HCT116 (cell line): ENCODE results near the gene ANKRD63. TPM values are rescaled to one million over a fixed set of nuclear protein-coding genes. Genes with fewer than 3 reads are reported as not detected.

ENCODE experiments used
- ATAC-seq: fragments of 200-7000 bp; cut with Tn5 transposase; 2 replicates; pipeline ENCODE4 v1.9.1; 2020; ENCODE audit warnings: mild to moderate bottlenecking, moderate library complexity
- BruUV-seq: library from RNA; stranded (reverse); fragments of 400-500 nt; replicated peaks from 2 replicates; lab custom pipeline; 2021; lab: Mats Ljungman, UMichigan
- CTCF ChIA-PET: fragments of 300-600 bp; sonication (Branson Sonifier 250); formaldehyde crosslinking; loops from one replicate; lab custom pipeline; 2021; ENCODE audit warnings: antibody characterized with exemption; lab: Charles Lee
- POLR2A ChIA-PET: fragments of 300-600, 350-600 bp; sonication (Branson Sonifier 250); formaldehyde crosslinking; loops from one replicate; lab custom pipeline; 2021; ENCODE audit warnings: antibody characterized with exemption; lab: Charles Lee
- RAD21 ChIA-PET, 2 experiments: fragments of 300-600 bp; sonication (Branson Sonifier 250); formaldehyde crosslinking; loops; one replicate each; lab custom pipeline; 2023; ENCODE audit warnings: low total read pairs in 2 of 2; ENCODE audit not compliant: uncharacterized antibody in 2 of 2, unreplicated experiment in 2 of 2, low non-redundant PET in 1 of 2; lab: Charles Lee
- DNase-seq: peaks from one replicate; pipeline ENCODE4 v3.0.0-alpha.2; 2010; ENCODE audit warnings: low read depth, low spot score
- H2AFZ ChIP-seq: fragments of 200-600 bp; shearing (Covaris generic), sonication (generic); 2 replicates; pipeline ENCODE4 v1.6.1; 2017; ENCODE audit warnings: low read depth, mixed run types, mixed read lengths, antibody characterized with exemption, low read length; ENCODE audit not compliant: poor library complexity, severe bottlenecking
- H3K27ac ChIP-seq: 2 replicates; pipeline ENCODE4 v1.5.1; 2012; ENCODE audit warnings: low read depth, low read length
- H3K27me3 ChIP-seq: fragments of 200-600 bp; sonication (generic); 2 replicates; pipeline ENCODE4 v1.6.1; 2016; ENCODE audit warnings: mixed run types, low read length, mixed read lengths; ENCODE audit not compliant: insufficient read depth
- H3K36me3 ChIP-seq, 2 experiments: fragments of 200-500 bp in 1 of 2; fragments of 200-600 bp in 1 of 2; sonication (Bioruptor generic) in 1 of 2; sonication (generic) in 1 of 2; 2 replicates each; pipeline versions ENCODE4 v1.5.1 to v1.6.1; 2014 to 2016; ENCODE audit warnings: low read length in 2 of 2, inconsistent platforms in 1 of 2, mixed read lengths in 1 of 2, mixed run types in 1 of 2; ENCODE audit not compliant: insufficient read depth in 2 of 2, control insufficient read depth in 1 of 2
- H3K4me1 ChIP-seq, 2 experiments: fragments of 200-600 bp in 1 of 2; sonication (generic) in 1 of 2; 2 replicates each; pipeline versions ENCODE4 v1.5.1 to v1.6.1; 2012 to 2017; ENCODE audit warnings: low read length in 2 of 2, inconsistent platforms in 1 of 2, mild to moderate bottlenecking in 1 of 2, mixed read lengths in 1 of 2, mixed run types in 1 of 2, moderate library complexity in 1 of 2; ENCODE audit not compliant: insufficient read depth in 2 of 2, control insufficient read depth in 1 of 2
- H3K4me2 ChIP-seq: fragments of 200-600 bp; sonication (generic); 2 replicates; pipeline ENCODE4 v1.6.1; 2017; ENCODE audit warnings: mixed run types, low read length, mixed read lengths
- H3K4me3 ChIP-seq, 2 experiments: fragments of 200-600 bp in 1 of 2; sonication (generic) in 1 of 2; replicated peaks in 1 of 2; 2 replicates each; pipeline ENCODE4 v1.5.1; 2011 to 2016; ENCODE audit warnings: low read length in 2 of 2, control low read depth in 1 of 2, low read depth in 1 of 2, mild to moderate bottlenecking in 1 of 2, mixed read lengths in 1 of 2, mixed run types in 1 of 2
- H3K79me2 ChIP-seq: fragments of 200-600 bp; sonication (generic); 2 replicates; pipeline ENCODE4 v1.6.1; 2017; ENCODE audit warnings: mild to moderate bottlenecking, mixed run types, low read length, moderate library complexity, mixed read lengths; ENCODE audit not compliant: insufficient read depth
- H3K9ac ChIP-seq: fragments of 200-600 bp; sonication (generic); 2 replicates; pipeline ENCODE4 v1.6.1; 2016; ENCODE audit warnings: low read length, mixed read lengths
- H3K9me2 ChIP-seq: fragments of 200-600 bp; sonication (generic), shearing (Covaris generic); 2 replicates; pipeline ENCODE4 v1.6.1; 2017; ENCODE audit warnings: mixed run types, mild to moderate bottlenecking, moderate library complexity; ENCODE audit not compliant: insufficient read depth
- H3K9me3 ChIP-seq, 2 experiments: fragments of 200-500 bp in 1 of 2; fragments of 200-600 bp in 1 of 2; sonication (Bioruptor generic) in 1 of 2; sonication (generic) in 1 of 2; 2 replicates each; pipeline ENCODE4 v1.6.1; 2014 to 2017; ENCODE audit warnings: low read length in 2 of 2, mixed read lengths in 2 of 2, inconsistent platforms in 1 of 2, low read depth in 1 of 2, mild to moderate bottlenecking in 1 of 2, mixed run types in 1 of 2, moderate library complexity in 1 of 2; ENCODE audit not compliant: control insufficient read depth in 1 of 2, insufficient read depth in 1 of 2
- H4K20me1 ChIP-seq: fragments of 200-600 bp; sonication (generic), shearing (Covaris generic); 2 replicates; pipeline ENCODE4 v1.6.1; 2017; ENCODE audit warnings: mixed run types, mild to moderate bottlenecking, moderate library complexity; ENCODE audit not compliant: insufficient read depth
- CBX3 ChIP-seq: IDR thresholded peaks from 2 replicates; pipeline ENCODE4 v1.6.1; 2012; ENCODE audit warnings: low read depth
- CEBPB ChIP-seq: IDR thresholded peaks from 2 replicates; pipeline ENCODE4 v1.6.1; 2012; ENCODE audit warnings: low read depth
- EGR1 ChIP-seq: IDR thresholded peaks from 2 replicates; pipeline ENCODE4 v1.6.1; 2012; ENCODE audit warnings: low read depth
- FOSL1 ChIP-seq: IDR thresholded peaks from 2 replicates; pipeline ENCODE4 v1.6.1; 2012; ENCODE audit warnings: low read depth
- POLR2A ChIP-seq: IDR thresholded peaks from 2 replicates; pipeline ENCODE4 v1.7.0; 2011; ENCODE audit warnings: borderline replicate concordance; ENCODE audit not compliant: insufficient read depth, insufficient read length; ENCODE audit errors: extremely low read depth
- POLR2AphosphoS5 ChIP-seq: IDR thresholded peaks from 2 replicates; pipeline ENCODE4 v1.6.1; 2011; ENCODE audit warnings: mild to moderate bottlenecking, low read depth, low read length, moderate library complexity
- RAD21 ChIP-seq: IDR thresholded peaks from 2 replicates; pipeline ENCODE4 v1.6.1; 2012; ENCODE audit warnings: low read depth, mild to moderate bottlenecking
- SIN3A ChIP-seq: IDR thresholded peaks from 2 replicates; pipeline ENCODE4 v1.6.1; 2012; ENCODE audit warnings: low read depth
- SP1 ChIP-seq: IDR thresholded peaks from 2 replicates; pipeline ENCODE4 v1.6.1; 2012; ENCODE audit warnings: low read depth
- TCF7L2 ChIP-seq: IDR thresholded peaks from 2 replicates; pipeline ENCODE4 v1.7.0; 2011; ENCODE audit warnings: borderline replicate concordance, inconsistent platforms; ENCODE audit not compliant: insufficient read depth, insufficient read length; ENCODE audit errors: extremely low read depth
- intact Hi-C: fragments of 100-400 bp; cut with micrococcal nuclease; formaldehyde crosslinking; loops from 2 replicates; pipeline ENCODE4 v1.10.0; 2022
- total RNA-seq: library from RNA; stranded (reverse); gene quantifications from one replicate; pipeline ENCODE4 v1.2.1, GENCODE V29; 2021; ENCODE audit not compliant: unreplicated experiment
- TF ChIP-seq, protein P1 (sequence below): IDR thresholded peaks from 2 replicates; pipeline ENCODE4 v1.6.1; 2012
- TF ChIP-seq, protein P2 (sequence below), 3 experiments: fragments of 200-600 bp in 1 of 3; sonication (generic) in 1 of 3; IDR thresholded peaks in 2 of 3; conservative IDR thresholded peaks in 1 of 3; 2 replicates each; pipeline ENCODE4 v1.5.1; 2012 to 2017; ENCODE audit warnings: low read depth in 2 of 3, low read length in 2 of 3, antibody characterized with exemption in 1 of 3, borderline replicate concordance in 1 of 3, control low read depth in 1 of 3, mild to moderate bottlenecking in 1 of 3, mixed read lengths in 1 of 3, mixed run types in 1 of 3, moderate library complexity in 1 of 3; ENCODE audit not compliant: insufficient read depth in 1 of 3
- TF ChIP-seq, protein P3 (sequence below): IDR thresholded peaks from 2 replicates; pipeline ENCODE4 v1.6.1; 2012; ENCODE audit warnings: low read depth
- TF ChIP-seq, protein P4 (sequence below): IDR thresholded peaks from 2 replicates; pipeline ENCODE4 v1.6.1; 2011; ENCODE audit warnings: mild to moderate bottlenecking, low read length, moderate library complexity; ENCODE audit not compliant: insufficient replicate concordance; ENCODE audit errors: extremely low read depth

The ANKRD63 gene
- total RNA-seq, 1 experiment from 2014 or later = 0.89 TPM

DNA sequence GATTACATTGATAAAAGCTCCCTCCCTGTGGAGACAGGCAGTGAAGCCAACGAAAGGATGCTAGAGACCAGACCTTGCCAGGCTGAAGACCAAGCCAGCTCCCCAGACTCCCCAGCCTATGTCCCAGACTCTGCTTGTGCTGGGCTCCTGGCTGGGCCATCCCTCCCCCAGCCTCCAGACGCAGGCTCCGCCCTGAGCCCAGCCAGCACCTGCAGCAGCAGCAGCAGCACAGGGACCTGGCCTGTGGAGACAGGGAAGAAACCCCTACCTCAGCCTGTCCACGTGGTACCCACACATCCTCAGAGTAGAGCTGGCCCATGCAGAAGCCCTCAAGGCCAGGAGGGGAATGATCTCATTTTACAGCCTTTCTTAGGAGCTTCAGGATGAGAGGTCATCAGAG lies 13.3 kb downstream of the ANKRD63 start:
- RAD21 ChIA-PET = no interaction called here
- Histone ChIP-seq H3K4me1 (peaks cover 17 to 28% of the 10 kb centered on the region in 2 experiments), H4K20me1 (no peaks in the 10 kb centered on the region), H3K4me3 (no peak overlapping the region), H3K9me3 (no peaks in the 10 kb centered on the region), H3K79me2 (no peaks in the 10 kb centered on the region), H3K27me3 (no peaks in the 10 kb centered on the region), H3K9ac (no peak overlapping the region), H3K36me3 (peaks cover 0 to 3% of the 10 kb centered on the region in 2 experiments; a peak in 1 of 4 replicates), H2AFZ (no peak overlapping the region), H3K4me2 (no peak overlapping the region), H3K27ac (no peak overlapping the region), H3K9me2 (no peaks in the 10 kb centered on the region)
- BruUV-seq = no TSS peak
- ATAC-seq (no peak), DNase-seq (no peak)
- POLR2A ChIA-PET = no interaction called here
- intact Hi-C loops = loop anchor here (5.0 to 10.0 kb wide), 2 partner anchors 485 to 1562 kb away; partner anchors contain the start of gene FSIP1
- CTCF ChIA-PET = interaction anchor here (1.0 kb wide), 1 partner anchor 10 kb away, joined by 3 read pairs; no protein-coding TSS in a partner anchor
- TF ChIP-seq, protein P1, sequence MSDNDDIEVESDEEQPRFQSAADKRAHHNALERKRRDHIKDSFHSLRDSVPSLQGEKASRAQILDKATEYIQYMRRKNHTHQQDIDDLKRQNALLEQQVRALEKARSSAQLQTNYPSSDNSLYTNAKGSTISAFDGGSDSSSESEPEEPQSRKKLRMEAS = no peak
- no peak for TF ChIP-seq SIN3A
- TF ChIP-seq EGR1 = no peak
- TF ChIP-seq TCF7L2 = no peak
- no peak for TF ChIP-seq FOSL1
- TF ChIP-seq POLR2AphosphoS5 = no peak
- TF ChIP-seq, protein P2, sequence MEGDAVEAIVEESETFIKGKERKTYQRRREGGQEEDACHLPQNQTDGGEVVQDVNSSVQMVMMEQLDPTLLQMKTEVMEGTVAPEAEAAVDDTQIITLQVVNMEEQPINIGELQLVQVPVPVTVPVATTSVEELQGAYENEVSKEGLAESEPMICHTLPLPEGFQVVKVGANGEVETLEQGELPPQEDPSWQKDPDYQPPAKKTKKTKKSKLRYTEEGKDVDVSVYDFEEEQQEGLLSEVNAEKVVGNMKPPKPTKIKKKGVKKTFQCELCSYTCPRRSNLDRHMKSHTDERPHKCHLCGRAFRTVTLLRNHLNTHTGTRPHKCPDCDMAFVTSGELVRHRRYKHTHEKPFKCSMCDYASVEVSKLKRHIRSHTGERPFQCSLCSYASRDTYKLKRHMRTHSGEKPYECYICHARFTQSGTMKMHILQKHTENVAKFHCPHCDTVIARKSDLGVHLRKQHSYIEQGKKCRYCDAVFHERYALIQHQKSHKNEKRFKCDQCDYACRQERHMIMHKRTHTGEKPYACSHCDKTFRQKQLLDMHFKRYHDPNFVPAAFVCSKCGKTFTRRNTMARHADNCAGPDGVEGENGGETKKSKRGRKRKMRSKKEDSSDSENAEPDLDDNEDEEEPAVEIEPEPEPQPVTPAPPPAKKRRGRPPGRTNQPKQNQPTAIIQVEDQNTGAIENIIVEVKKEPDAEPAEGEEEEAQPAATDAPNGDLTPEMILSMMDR (IDR thresholded peaks at IDR 0.05 in 2 of 3, conservative IDR thresholded peaks at IDR 0.05 in 1 of 3; ENCODE audit: borderline replicate concordance in 1 of 3, insufficient read depth in 1 of 3, low read depth in 2 of 3, low read length in 2 of 3) = no peak
- no peak for TF ChIP-seq CBX3
- TF ChIP-seq, protein P3, sequence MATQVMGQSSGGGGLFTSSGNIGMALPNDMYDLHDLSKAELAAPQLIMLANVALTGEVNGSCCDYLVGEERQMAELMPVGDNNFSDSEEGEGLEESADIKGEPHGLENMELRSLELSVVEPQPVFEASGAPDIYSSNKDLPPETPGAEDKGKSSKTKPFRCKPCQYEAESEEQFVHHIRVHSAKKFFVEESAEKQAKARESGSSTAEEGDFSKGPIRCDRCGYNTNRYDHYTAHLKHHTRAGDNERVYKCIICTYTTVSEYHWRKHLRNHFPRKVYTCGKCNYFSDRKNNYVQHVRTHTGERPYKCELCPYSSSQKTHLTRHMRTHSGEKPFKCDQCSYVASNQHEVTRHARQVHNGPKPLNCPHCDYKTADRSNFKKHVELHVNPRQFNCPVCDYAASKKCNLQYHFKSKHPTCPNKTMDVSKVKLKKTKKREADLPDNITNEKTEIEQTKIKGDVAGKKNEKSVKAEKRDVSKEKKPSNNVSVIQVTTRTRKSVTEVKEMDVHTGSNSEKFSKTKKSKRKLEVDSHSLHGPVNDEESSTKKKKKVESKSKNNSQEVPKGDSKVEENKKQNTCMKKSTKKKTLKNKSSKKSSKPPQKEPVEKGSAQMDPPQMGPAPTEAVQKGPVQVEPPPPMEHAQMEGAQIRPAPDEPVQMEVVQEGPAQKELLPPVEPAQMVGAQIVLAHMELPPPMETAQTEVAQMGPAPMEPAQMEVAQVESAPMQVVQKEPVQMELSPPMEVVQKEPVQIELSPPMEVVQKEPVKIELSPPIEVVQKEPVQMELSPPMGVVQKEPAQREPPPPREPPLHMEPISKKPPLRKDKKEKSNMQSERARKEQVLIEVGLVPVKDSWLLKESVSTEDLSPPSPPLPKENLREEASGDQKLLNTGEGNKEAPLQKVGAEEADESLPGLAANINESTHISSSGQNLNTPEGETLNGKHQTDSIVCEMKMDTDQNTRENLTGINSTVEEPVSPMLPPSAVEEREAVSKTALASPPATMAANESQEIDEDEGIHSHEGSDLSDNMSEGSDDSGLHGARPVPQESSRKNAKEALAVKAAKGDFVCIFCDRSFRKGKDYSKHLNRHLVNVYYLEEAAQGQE = no peak
- TF ChIP-seq POLR2A = no peak
- TF ChIP-seq, protein P4, sequence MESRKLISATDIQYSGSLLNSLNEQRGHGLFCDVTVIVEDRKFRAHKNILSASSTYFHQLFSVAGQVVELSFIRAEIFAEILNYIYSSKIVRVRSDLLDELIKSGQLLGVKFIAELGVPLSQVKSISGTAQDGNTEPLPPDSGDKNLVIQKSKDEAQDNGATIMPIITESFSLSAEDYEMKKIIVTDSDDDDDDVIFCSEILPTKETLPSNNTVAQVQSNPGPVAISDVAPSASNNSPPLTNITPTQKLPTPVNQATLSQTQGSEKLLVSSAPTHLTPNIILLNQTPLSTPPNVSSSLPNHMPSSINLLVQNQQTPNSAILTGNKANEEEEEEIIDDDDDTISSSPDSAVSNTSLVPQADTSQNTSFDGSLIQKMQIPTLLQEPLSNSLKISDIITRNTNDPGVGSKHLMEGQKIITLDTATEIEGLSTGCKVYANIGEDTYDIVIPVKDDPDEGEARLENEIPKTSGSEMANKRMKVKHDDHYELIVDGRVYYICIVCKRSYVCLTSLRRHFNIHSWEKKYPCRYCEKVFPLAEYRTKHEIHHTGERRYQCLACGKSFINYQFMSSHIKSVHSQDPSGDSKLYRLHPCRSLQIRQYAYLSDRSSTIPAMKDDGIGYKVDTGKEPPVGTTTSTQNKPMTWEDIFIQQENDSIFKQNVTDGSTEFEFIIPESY = no peak
- TF ChIP-seq SP1 = no peak
- no peak for TF ChIP-seq RAD21
- TF ChIP-seq CEBPB = no peak
